GOT3 (cell line): Measurements from ENCODE around the gene MOB3B.

Experiments
- DNase-seq: peaks from one replicate; lab custom pipeline; 2025; ENCODE audit warnings: mixed read lengths; lab: John Stamatoyannopoulos, UW

MOB3B gene

GRCh38 chr9:27339661-27340284, 189.8 kb downstream of the MOB3B start:
- no peak for DNase-seq

GRCh38 chr9:27338527-27338903, 191.1 kb downstream of the MOB3B start:
- no peak for DNase-seq

- DNase-seq: no peak
Observed at GRCh38 chr9:27337833-27338526, 191.6 kb downstream of the MOB3B start.

- no peak for DNase-seq
Observed at GRCh38 chr9:27337236-27337635, 192.4 kb downstream of the MOB3B start.

GRCh38 chr9:27336829-27337228, 192.8 kb downstream of the MOB3B start:
- DNase-seq: no peak

GRCh38 chr9:27336126-27336525, 193.5 kb downstream of the MOB3B start:
- DNase-seq: no peak

- DNase-seq: no peak
Observed at GRCh38 chr9:27335075-27335474, 194.5 kb downstream of the MOB3B start.

- peak; percentile 13 for DNase-seq
Observed at GRCh38 chr9:27333241-27334052, 196.2 kb downstream of the MOB3B start.

- no peak for DNase-seq
Observed at GRCh38 chr9:27331393-27331792, 198.2 kb downstream of the MOB3B start.

- no peak for DNase-seq
Observed at GRCh38 chr9:27329291-27329690, 200.3 kb downstream of the MOB3B start.

- DNase-seq: no peak
Observed at GRCh38 chr9:27328483-27328882, 201.1 kb downstream of the MOB3B start.

GRCh38 chr9:27311184-27311583, 218.4 kb downstream of the MOB3B start:
- no peak for DNase-seq

GRCh38 chr9:27310582-27310981, 219.0 kb downstream of the MOB3B start:
- no peak for DNase-seq

GRCh38 chr9:27308691-27309390, 220.8 kb downstream of the MOB3B start:
- DNase-seq: no peak

- DNase-seq: no peak
Observed at GRCh38 chr9:27304521-27304920, 225.1 kb downstream of the MOB3B start.

GRCh38 chr9:27303219-27303618, 226.4 kb downstream of the MOB3B start:
- DNase-seq: no peak

GRCh38 chr9:27297050-27297449, 232.6 kb downstream of the MOB3B start, which contains the start of gene EQTN:
TSS of gene EQTN (minus strand) at chr9:27297150. CDS start at chr9:27297055, 95 bp downstream.
- no peak for DNase-seq

GRCh38 chr9:27293996-27294395, 235.6 kb downstream of the MOB3B start:
- no peak for DNase-seq

- no peak for DNase-seq
Observed at GRCh38 chr9:27292659-27293405, 236.8 kb downstream of the MOB3B start.

GRCh38 chr9:27291292-27291691, 238.3 kb downstream of the MOB3B start:
- no peak for DNase-seq

GRCh38 chr9:27282269-27282668, 247.3 kb downstream of the MOB3B start:
- no peak for DNase-seq

GRCh38 chr9:27280860-27281259, 248.8 kb downstream of the MOB3B start:
- no peak for DNase-seq
